MM.1S (cell line): ENCODE results near the gene LRRN2.
"Not testable (repeated sequence)": the region's sequence is repeated elsewhere in the genome, so short reads cannot be mapped to it uniquely, and the experiment has no call there.

ENCODE experiments used
- EZH2 ChIP-seq: fragments of 300-600 bp; sonication (generic); optimal IDR thresholded peaks from 2 replicates; pipeline ENCODE3; 2017; ENCODE audit warnings: low read depth, mild to moderate bottlenecking, antibody characterized with exemption, low read length, mixed read lengths
- TF ChIP-seq, protein P1 (sequence below): fragments of 300-600 bp; sonication (generic); IDR thresholded peaks from 2 replicates; pipeline ENCODE4 v1.5.1; 2016; ENCODE audit warnings: antibody characterized with exemption, low read length, mixed read lengths

GRCh38 chr1:204629459-204629858 lies 56.1 kb downstream of the LRRN2 start:
- TF ChIP-seq, protein P1, sequence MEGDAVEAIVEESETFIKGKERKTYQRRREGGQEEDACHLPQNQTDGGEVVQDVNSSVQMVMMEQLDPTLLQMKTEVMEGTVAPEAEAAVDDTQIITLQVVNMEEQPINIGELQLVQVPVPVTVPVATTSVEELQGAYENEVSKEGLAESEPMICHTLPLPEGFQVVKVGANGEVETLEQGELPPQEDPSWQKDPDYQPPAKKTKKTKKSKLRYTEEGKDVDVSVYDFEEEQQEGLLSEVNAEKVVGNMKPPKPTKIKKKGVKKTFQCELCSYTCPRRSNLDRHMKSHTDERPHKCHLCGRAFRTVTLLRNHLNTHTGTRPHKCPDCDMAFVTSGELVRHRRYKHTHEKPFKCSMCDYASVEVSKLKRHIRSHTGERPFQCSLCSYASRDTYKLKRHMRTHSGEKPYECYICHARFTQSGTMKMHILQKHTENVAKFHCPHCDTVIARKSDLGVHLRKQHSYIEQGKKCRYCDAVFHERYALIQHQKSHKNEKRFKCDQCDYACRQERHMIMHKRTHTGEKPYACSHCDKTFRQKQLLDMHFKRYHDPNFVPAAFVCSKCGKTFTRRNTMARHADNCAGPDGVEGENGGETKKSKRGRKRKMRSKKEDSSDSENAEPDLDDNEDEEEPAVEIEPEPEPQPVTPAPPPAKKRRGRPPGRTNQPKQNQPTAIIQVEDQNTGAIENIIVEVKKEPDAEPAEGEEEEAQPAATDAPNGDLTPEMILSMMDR: not testable (repeated sequence)
- not testable (repeated sequence) for TF ChIP-seq EZH2
